OCI-LY3 (cell line): ENCODE measurements around the gene WDR86.

Source experiments
- CTCF ChIP-seq: fragments of 200-600, 300-600 bp; sonication (generic); IDR thresholded peaks from 2 replicates; pipeline ENCODE4 v1.5.1; 2014; ENCODE audit warnings: antibody characterized with exemption, low read length, low read depth
- EZH2phosphoT487 ChIP-seq: fragments of 200-600 bp; shearing (Covaris generic); IDR thresholded peaks from 2 replicates; pipeline ENCODE4 v1.6.1; 2018; ENCODE audit warnings: antibody characterized with exemption, mixed run types, low read depth

- TF ChIP-seq EZH2phosphoT487: no peak
- no peak for TF ChIP-seq CTCF
These were observed 33.5 kb downstream of the WDR86 start for GRCh38 chr7:151376218-151376902.
